Body of pancreas (tissue), 4 donors: ENCODE data around the gene ZNF277.

ENCODE experiments used
- CTCF ChIP-seq, 7 experiments: fragments of 450-650 bp in 4 of 7; fragments of 200-600 bp in 3 of 7; sonication (generic) in 3 of 7; IDR thresholded peaks; one replicate each; pipeline ENCODE4 v1.5.1; 2016 to 2019; ENCODE audit warnings: antibody characterized with exemption in 7 of 7
- POLR2A ChIP-seq, 3 donors: fragments of 450-650 bp; IDR thresholded peaks; one replicate each; pipeline ENCODE4 v1.6.1; 2016; ENCODE audit warnings: antibody characterized with exemption in 3 of 3, mild to moderate bottlenecking in 2 of 3

GRCh38 chr7:112248598-112248997 lies 42.1 kb downstream of the ZNF277 start:
- no peak for TF ChIP-seq CTCF (IDR thresholded peaks at IDR 0.05)
- TF ChIP-seq POLR2A (IDR thresholded peaks at IDR 0.05) = no peak
